Stimulated activated naive CD4-positive, alpha-beta T cell treated with Interleukin-2 at 50 U/mL for 16 hours (primary cell): ENCODE results near the gene SHLD1.

ENCODE experiments used
- DNase-seq: peaks from one replicate; lab custom pipeline; 2025; lab: John Stamatoyannopoulos, UW

The SHLD1 gene

DNA sequence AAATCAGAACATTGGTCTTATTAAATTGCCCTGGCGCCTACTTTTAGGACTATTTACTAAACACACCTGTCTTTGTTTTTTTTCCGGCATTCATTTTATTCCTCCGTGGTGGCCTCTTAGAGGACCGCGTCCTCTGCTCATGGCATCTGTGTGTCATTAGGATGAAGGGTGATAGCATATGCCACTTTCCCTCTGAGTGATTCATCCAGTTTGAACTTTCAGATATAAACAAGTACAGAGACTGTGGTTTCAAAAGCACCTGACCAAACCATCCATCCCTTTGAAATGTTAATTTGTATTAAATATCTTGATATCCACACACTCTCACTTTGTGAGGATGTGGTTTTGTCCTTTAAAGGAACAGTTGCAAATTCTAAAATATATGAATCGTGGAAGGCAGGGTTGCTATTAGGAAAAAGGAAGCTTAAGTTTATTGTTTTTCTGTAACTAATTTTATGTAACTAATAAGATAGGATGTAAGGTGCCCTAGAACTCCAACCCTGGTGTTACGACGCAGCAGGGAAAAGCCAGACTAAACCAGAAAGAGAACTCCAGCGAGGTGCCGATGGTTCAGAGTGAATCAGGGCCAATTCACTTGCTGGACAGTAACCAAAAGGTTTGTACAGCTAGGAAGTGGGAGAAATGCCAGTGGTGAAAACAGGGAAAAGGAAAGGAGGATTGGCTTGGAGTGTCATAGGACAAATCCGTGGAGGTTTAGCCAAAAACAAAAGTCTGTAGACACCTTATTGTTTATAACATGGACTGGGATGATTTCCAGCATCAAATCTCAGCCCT is 98.7 kb downstream of the SHLD1 start:
- DNase-seq: no peak

DNA sequence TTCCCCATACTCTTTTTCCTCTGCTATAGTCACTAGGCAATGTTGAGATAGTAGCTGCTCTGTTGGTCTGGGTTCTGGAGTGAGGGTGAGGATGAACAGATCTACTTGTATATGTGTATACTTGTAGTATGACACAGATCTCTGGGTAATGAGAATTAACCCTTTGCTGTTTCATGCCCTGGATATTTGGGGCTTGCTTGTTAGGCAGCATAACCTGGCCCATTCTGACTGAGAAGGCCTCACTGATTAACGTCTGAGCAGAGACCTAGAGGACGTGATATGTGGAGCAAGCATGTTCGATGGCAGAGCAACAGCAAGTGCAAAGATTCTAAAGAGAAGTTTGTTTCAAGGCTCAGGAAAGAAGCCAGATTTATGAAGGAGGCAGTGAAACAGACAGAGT is 105.7 kb downstream of the SHLD1 start:
- DNase-seq: no peak

DNA sequence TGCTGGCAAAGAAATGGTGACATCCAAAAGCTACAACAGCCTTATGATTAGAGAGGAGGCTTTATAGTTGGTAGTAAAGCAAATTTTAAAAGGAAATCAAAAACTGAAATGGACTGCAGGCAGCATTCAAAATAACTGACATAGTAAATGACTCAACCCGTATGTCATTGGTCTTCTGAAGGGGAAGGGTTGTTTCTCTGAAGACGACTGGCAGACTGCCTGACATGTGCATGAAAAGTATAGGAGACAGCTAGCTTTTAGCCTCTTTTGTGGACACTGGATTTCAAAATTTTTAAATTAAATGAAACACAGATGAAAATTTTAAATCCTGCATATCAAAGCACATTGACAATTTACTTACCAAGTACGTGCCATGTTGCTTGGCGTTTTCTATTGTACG is 109.4 kb downstream of the SHLD1 start:
- no peak for DNase-seq

DNA sequence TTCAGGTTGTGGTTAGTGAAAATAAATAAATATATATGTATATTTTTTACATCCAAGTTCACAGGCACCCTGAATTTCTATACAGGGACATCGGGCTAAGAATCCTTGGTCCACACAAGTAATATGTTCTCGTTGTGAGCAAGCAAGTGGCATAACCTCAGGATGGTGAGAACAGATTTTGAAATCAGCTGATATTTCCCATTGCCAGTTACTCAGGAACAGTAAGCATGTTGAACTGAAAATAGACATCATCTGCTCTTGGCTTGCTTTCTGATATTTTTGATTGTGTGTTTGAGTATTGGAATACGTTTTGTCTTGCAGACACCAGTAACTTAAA is 112.5 kb downstream of the SHLD1 start:
- DNase-seq: no peak

DNA sequence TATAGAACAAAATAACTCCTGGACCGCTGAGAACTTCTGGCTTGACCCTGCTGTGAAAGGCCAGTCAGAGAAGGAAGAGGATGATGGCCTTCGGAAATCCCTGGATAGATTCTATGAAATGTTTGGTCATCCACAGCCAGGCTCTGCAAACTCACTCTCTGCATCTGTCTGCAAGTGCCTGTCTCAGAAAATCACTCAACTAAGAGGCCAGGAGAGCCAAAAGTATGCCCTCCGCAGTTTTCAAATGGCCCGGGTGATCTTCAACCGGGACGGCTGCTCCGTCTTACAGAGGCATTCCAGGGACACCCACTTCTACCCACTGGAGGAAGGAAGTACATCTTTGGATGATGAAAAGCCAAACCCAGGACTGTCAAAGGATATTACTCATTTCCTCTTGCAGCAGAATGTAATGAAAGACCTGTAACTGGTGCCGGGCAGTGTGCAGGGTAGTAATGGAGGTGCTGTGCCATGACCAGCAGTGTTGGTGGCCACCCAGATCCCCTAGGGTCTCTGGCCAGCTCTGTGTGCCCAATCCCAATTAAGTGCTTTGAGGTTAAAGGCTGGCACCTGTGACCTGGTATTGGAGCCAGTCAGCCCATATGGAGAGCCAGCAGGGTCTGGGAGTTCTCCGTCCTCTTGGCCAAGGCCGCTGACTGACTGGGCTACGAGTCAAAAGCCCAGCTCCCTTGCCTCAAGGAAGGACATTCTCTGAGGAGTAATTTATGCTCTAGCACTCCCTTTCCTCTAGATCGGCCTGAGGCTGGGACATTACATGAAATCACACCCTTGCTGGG is 113.0 kb downstream of the SHLD1 start:
- no peak for DNase-seq

DNA sequence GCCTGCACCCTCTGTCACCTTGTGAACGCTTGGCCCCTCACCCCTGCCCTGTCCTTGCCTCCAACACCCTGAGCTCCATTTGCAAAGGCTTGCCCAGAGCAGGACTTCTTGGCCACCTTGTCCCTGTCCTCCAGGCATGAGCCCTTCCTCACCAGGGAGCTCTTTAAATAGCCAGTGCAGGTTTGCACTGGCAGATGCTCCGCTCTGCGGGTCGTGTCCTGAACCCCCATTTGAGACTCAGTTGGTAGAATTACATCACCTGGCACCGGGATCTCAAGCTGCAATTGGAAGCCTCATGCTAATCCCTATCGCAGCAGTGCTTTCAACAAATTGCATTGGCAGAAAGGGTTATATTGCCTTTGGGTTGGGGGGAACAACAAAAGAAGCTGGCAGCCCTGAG is 114.2 kb downstream of the SHLD1 start:
- DNase-seq: no peak

DNA sequence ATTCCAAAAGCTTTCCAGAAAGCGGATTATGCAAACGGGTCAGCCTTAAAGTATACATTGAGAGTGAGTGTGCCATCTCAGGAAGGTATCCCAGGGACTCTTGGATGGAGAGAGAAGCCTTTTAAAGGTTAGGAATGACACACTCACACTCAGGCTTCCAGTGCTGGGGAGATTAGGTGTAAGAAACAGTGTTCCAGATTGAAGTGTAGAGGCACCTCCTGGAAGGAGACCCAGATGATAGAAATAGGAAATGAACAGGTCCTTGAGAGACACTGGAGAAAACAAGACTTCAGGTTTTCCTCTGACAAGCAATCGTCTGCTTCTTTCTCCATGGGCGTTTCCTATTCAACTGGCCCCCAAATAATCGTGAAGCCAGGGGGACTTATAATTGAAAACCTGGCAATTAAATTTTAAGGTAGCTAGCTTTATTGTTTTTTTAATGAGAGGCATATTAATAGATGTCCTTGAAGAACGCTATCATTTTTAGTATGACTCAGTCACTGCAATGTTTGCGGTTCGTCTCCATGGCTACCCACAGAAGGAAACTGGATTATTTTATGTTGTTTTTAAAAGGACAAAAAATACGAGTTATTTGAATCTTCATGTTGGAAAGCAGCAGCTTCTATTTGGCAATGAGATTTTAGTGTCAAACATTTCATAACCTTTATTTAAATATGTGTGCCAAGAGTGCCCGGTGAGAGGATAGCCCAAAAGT is 114.8 kb downstream of the SHLD1 start:
- DNase-seq: no peak

DNA sequence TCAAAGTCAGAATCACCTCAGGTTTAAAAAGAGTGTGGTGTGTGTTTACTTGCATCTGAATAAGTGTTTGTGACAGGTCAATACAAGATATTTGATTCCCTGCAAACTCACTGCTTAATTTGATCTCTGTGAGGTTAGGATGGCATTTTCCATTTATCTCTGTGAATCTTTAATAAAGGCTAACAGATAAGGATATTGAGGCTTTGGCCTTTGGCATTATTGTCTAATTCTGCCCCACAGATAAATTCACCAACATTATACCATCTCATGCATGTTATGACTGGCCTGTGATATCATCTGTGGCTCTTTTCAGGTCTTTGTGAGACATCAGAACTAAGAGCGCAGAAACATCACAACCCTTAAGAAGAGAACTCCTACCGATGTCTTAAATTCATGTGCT is 115.4 kb downstream of the SHLD1 start:
- no peak for DNase-seq

DNA sequence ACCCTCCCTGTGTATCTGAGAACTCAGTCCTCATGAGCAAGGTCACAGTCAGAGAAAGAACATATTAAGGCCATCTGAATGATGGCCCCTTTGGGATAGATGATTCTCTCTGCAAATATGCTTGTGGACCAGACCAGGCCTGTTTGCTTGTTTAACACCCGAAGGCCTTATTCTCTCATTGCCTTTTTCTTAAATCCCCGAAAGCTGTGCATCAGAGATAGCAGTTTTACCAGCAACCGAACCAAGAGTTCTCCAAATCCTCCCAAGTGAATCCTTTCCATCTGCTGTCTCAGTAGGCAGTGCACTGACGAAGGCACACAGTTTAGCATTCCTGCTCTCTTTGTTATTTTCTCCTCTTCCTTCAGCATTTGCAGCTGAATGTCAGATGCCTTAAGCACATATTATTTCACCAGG is 120.4 kb downstream of the SHLD1 start:
- no peak for DNase-seq

DNA sequence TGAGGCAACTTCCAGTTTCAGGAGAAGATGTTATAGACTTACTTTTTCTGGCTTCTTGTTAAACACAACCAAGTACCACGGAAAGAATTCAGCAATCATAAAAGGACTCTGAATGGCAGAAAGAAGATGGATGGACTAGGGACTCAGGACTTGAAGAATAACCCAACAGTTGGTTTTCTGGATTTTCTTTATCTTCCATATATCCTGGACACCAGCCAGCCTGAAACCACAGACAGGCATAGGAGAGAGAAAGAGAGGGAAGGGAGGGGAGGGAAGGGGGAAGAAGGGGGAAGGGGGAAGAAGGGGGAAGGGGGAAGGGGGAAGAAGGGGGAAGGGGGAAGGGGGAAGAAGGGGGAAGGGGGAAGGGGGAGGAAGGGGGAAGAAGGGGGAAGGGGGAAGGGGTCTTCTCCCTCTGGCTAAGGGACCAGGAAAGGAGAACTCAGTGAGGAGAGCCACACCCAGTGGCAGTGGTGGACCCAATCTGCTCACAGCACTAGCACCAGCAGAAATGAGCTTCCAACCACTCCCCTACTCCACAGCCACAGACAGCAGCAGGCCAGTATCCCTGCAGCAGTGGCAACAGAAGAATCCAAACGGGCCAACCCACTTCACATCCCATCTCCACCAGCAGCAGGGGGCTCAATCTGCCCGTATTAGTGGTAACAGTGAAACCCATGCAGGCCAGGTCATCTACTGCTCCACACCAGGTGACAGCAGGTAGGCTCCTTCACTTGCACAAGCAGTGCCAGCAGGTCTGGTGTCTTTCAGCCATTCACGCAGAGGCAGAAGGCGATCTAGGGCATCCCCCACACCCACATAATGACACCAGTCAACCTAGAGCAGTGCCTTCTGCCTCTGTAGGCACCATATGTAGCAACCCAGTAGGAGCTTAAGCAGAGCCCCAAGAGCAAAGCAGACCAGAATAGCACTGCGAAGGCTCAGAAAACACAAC is 121.5 kb downstream of the SHLD1 start:
- DNase-seq: no peak

DNA sequence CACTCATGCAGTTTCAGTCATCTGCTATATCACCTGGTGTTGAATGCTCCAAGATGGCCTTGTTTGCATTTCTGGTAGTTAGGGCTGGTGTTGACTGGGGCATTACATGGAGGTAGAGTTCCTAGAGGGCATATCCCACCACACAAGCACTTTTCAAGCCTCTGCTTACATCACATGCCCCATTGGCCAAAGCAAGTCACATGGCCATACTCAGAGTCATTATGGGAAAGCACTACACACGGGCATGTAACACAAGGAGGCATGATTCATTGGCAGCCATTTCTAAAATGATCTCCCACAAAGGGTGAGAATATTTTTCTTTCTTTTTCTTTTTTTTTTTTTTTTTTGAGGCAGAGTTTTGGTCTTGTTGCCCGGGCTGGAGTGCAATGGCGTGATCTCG is 126.9 kb downstream of the SHLD1 start:
- DNase-seq: no peak

DNA sequence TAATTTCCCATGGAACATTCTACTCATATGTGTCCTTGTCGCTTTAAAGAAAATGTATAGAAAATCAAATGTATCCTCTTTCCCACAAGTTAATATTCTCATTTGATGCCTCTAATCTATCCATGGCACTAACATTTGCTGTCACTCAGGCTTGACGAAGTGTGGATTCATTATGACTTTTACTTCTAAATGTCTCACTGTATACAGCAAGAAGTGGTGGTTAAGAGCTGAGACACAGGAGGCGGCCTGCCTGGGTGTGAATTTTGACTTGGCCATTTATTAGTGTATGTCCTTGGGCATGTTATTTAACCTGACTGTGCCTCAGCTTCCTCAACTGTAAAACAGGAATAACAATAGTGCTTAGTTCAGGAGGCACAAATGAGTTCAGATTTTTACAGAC is 130.1 kb downstream of the SHLD1 start:
- DNase-seq: no peak

DNA sequence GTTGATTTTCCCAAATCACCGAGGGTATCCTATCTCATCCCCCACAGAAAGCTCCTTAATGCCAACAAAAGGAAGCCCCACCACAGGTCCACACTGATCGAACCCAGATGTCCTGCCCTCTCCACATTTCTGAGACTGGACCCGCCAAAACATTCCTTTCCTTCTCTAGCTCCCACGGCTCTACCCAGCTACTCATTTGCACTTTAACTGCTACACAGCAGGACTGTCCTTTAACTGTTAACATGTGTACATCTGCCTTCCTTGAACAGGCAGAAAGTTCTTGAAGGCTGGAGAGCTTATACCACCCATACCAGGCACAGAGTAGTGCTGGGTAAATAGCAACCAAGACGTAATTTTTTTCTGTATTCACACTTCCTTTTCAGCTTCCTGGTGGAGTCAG is 131.5 kb downstream of the SHLD1 start:
- no peak for DNase-seq

DNA sequence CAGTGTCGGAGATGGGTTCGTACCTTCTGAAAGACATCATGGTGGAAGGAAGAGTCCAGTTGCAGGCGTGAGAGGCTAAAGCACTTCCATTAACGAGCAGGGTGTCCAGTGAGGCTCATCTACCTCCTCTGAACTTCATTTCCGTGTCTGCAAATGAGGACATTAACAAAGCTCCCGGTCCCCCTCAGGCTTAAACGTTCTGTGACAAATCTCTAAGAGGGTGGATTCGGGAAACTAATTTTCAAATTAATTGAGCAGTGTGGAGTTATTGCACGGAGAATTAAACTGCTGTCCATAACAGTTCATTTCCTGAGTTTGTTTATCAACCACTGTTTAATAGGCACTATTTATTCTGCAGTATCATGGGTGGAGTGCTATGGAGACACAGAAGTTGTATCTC is 132.0 kb downstream of the SHLD1 start:
- DNase-seq: no peak

DNA sequence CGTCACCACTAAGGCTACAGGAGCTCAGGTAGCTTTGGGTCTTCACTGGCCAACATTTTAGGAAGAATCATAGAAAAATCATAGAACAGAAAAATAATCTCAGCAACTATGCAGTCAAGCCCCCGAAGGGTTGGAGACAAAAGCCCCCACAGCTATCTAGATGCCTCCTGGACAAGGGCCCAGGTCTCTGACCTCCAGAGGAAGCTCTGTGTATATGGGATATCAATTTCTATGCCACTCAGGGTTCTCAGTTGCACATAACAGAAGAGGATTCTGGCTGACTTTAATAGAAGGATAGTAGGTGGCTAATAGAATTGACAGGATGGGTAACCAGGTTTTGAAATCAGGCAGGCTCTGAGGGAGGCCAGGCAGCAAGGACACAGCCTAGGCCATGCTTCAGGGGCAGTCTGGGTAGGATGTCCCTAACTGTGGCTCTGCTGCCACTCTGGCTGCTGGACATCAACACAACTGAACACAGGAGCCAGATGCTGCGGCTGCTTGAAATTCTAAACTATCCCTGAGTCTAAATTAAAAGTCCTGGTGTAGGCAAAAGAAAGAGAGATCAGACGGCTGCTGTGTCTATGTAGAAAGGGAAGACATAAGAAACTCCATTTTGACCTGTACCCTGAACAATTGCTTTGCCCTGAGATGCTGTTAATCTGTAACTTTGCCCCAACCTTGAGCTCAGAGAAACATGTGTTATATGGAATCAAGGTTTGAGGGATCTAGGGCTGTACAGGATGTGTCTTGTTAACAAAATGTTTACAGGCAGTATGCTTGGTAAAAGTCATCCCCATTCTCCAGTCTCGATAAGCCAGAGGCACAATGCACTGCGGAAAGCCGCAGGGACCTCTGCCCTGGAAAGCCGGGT is 134.5 kb downstream of the SHLD1 start:
- no peak for DNase-seq

DNA sequence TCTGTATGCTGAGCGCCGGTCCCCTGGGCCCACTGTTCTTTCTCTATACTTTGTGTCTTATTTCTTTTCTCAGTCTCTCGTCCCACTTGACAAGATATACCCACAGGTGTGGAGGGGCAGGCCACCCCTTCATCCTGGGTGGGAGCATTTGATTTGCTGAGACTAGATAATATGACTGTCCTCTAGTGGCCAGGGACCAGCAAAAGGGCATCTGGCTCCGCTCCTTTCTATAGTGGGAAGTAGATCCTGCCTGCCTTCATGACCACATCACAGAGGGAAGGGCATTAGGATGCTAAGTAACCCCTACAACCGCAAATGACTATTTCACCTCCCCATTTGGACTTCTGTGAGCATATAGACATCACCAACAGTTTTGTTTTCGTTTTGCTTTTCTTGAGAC is 135.7 kb downstream of the SHLD1 start:
- no peak for DNase-seq

DNA sequence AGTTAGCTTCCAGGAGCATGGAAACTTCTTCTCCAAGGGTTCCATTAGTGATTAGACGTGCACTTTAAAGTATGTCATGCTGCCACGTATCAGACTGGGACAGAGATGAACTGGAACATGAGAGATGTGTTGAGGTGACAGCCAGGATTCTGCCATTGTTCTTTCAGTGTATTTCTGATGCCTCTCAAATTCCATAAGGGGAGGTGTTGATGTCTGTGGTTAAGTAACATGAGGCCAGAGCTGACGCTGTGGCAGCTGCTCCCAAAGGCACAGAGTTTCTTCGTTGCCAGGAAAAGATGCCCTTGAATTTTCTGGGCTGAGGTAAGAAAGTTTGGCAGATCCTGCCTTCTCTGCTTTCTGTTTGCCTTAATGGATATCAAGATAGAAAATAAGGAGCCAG is 136.6 kb downstream of the SHLD1 start:
- DNase-seq: no peak

DNA sequence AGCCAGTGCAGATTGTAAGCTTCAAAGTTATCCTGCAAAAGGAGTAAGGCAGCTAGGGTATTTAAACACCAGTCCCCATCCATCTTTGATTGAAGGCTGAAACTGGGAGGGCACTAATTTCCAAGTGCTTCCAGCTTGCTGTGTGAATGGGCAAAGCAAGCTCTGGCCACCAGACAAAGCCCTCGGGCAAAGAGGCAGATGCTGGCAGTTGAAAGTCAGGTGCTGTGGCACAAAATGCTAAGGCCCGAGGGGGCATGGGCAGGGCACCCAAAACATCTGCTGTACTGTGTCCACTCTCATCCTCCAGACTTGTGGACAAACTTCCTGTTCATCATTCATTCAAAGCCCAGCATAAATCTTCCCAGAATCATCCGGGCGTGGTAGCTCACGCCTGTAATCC is 137.2 kb downstream of the SHLD1 start:
- DNase-seq: no peak

DNA sequence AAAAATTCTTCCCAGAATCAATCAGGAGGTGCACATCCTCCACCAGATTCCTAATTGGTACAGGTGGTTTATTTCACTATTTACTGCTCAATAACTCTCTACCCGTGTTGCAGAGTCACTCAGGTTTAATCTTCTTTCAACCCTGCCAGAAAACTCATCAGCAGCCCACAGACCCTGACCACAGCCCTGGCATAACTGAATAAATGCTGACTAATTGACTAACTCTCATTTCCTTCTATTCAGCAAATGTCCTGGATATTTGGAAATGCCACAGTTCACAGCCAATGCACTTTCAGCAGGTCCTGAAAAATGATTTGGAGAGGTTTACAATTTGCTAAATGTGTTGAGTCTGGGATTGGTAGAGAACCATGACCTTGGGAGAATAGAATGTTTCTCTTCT is 137.8 kb downstream of the SHLD1 start:
- DNase-seq: no peak

DNA sequence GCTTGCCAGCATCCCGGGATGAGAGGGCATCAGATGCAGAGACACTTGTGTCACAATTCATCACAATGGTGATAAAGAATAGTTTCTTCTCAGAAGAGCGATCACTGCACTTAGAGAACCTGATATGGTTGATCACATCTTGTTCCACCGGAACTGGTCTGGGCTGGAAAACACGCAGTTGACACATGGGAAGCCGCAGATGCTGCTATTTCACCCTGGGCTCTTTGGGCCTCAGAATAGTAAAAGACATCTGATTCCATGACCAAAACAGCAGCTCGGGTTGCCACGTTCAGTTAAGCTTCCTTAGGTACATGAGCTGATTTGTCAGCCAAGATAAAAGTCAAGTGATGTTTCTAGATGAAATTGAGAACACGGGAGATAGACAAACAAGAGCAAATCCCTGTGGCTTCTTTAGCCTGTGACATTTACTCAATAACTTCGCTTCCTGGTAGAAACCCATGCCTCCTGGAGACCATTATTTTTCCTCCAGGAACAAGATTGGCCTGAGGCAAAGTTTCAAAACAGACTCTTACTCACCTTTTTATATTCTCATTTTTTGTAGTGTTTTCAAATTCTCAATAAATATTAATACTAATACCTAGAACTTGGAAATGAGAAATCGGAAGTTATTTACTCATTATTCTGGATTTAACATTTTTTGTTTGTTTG is 140.7 kb downstream of the SHLD1 start:
- DNase-seq: no peak
